GM23338 (cell line): ENCODE measurements around the gene MTPN. TPM values are rescaled to one million over a fixed set of nuclear protein-coding genes. Genes with fewer than 3 reads are reported as not detected.

Experiments used
- ATAC-seq: fragments of 200-7000 bp; cut with Tn5 transposase; 3 replicates; pipeline ENCODE4 v1.9.1; 2020
- DNase-seq: peaks from one replicate; pipeline ENCODE4 v3.0.0-alpha.2; 2015; ENCODE audit warnings: low spot score
- H2AFZ ChIP-seq: fragments of 200-600 bp; sonication (generic); 2 replicates; pipeline ENCODE4 v1.8.0; 2016; ENCODE audit warnings: antibody characterized with exemption, mild to moderate bottlenecking, moderate library complexity
- H3F3A ChIP-seq: fragments of 200-600 bp; sonication (generic); replicated peaks from 2 replicates; pipeline ENCODE4 v1.8.0; 2017; ENCODE audit warnings: antibody characterized with exemption, mixed run types, low read depth
- H3K27ac ChIP-seq: fragments of 200-600 bp; sonication (generic); 2 replicates; pipeline ENCODE4 v1.6.1; 2016; ENCODE audit warnings: low read depth
- H3K27me3 ChIP-seq: fragments of 200-600 bp; sonication (generic); 2 replicates; pipeline ENCODE4 v1.8.0; 2016; ENCODE audit warnings: mild to moderate bottlenecking, mixed run types, moderate library complexity; ENCODE audit not compliant: insufficient read depth
- H3K36me3 ChIP-seq: fragments of 200-600 bp; sonication (generic); 2 replicates; pipeline ENCODE4 v1.8.0; 2016; ENCODE audit warnings: mild to moderate bottlenecking; ENCODE audit not compliant: insufficient read depth
- H3K4me1 ChIP-seq: fragments of 200-600 bp; sonication (generic); 2 replicates; pipeline ENCODE4 v1.8.0; 2016; ENCODE audit warnings: mild to moderate bottlenecking, moderate library complexity; ENCODE audit not compliant: insufficient read depth
- H3K4me2 ChIP-seq: fragments of 200-600 bp; sonication (generic); 2 replicates; pipeline ENCODE4 v1.7.1; 2017; ENCODE audit warnings: mixed run types
- H3K4me3 ChIP-seq: fragments of 200-600 bp; sonication (generic); 2 replicates; pipeline ENCODE4 v1.6.1; 2016; ENCODE audit warnings: mixed run types
- H3K79me2 ChIP-seq: fragments of 200-600 bp; sonication (generic); replicated peaks from 2 replicates; pipeline ENCODE4 v1.8.0; 2017; ENCODE audit warnings: mild to moderate bottlenecking; ENCODE audit not compliant: insufficient read depth
- H3K9me2 ChIP-seq: fragments of 200-600 bp; sonication (generic); 2 replicates; pipeline ENCODE4 v1.8.0; 2017; ENCODE audit not compliant: insufficient read depth
- H4K20me1 ChIP-seq: fragments of 200-600 bp; sonication (generic); replicated peaks from 2 replicates; pipeline ENCODE4 v1.8.0; 2017; ENCODE audit warnings: mild to moderate bottlenecking; ENCODE audit not compliant: insufficient read depth
- H3K27ac Mint-ChIP-seq: 2 replicates; pipeline ENCODE4 v1.8.0; 2020; ENCODE audit warnings: inconsistent platforms, mild to moderate bottlenecking, moderate library complexity, mixed read lengths
- H3K27me3 Mint-ChIP-seq: 3 replicates; pipeline ENCODE4 v1.8.0; 2022; ENCODE audit warnings: low read depth, mild to moderate bottlenecking, moderate library complexity, mixed read lengths, inconsistent platforms; ENCODE audit not compliant: insufficient read depth, poor library complexity
- H3K36me3 Mint-ChIP-seq: 3 replicates; pipeline ENCODE4 v1.8.0; 2021; ENCODE audit warnings: low read depth, mild to moderate bottlenecking, inconsistent platforms, moderate library complexity, mixed read lengths
- H3K4me1 Mint-ChIP-seq: 3 replicates; pipeline ENCODE4 v1.8.0; 2020; ENCODE audit warnings: mild to moderate bottlenecking, inconsistent platforms, mixed read lengths
- H3K4me3 Mint-ChIP-seq: 3 replicates; pipeline ENCODE4 v1.8.0; 2021; ENCODE audit warnings: moderate library complexity, mild to moderate bottlenecking, inconsistent platforms, mixed read lengths
- H3K9me3 Mint-ChIP-seq: 3 replicates; pipeline ENCODE4 v1.8.0; 2020; ENCODE audit warnings: moderate library complexity, mild to moderate bottlenecking, inconsistent platforms, mixed read lengths
- EZH2 ChIP-seq: fragments of 200-600 bp; sonication (generic); IDR thresholded peaks from one replicate; pipeline ENCODE4 v1.8.0; 2017; ENCODE audit warnings: antibody characterized with exemption, mild to moderate bottlenecking, low read depth; ENCODE audit not compliant: unreplicated experiment
- EZH2phosphoT487 ChIP-seq: fragments of 200-600 bp; sonication (generic); IDR thresholded peaks from one replicate; pipeline ENCODE4 v1.8.1; 2018; ENCODE audit warnings: antibody characterized with exemption; ENCODE audit not compliant: unreplicated experiment
- JUNB ChIP-seq: IDR thresholded peaks from one replicate; pipeline ENCODE4 v1.6.1; 2016; ENCODE audit warnings: antibody characterized with exemption; ENCODE audit not compliant: unreplicated experiment
- STAT1 ChIP-seq: IDR thresholded peaks from one replicate; pipeline ENCODE4 v1.6.1; 2016; ENCODE audit warnings: antibody characterized with exemption; ENCODE audit not compliant: unreplicated experiment
- ZNF114 ChIP-seq: fragments of 250-450 bp; sonication (Bioruptor Pico); IDR thresholded peaks from 2 replicates; pipeline ENCODE4 v1.5.0; 2020; ENCODE audit warnings: mild to moderate bottlenecking, moderate library complexity
- ZNF331 ChIP-seq: fragments of 250-450 bp; sonication (Bioruptor Pico); IDR thresholded peaks from 2 replicates; pipeline ENCODE4 v1.5.0; 2020; ENCODE audit warnings: low read depth, mild to moderate bottlenecking, moderate library complexity
- polyA plus RNA-seq: library from polyadenylated mRNA; unstranded; fragments of >200 nt; fragmentation: Nextera tagmentation; extraction: Ambion mirVana; gene quantifications from 2 replicates; pipeline ENCODE4 v1.2.1, GENCODE V29; 2016
- total RNA-seq: library from RNA; depleted of rRNA; stranded (reverse); fragments of >200 nt; shearing (Covaris generic); gene quantifications from 2 replicates; pipeline ENCODE4 v1.2.3, GENCODE V29; 2014
- TF ChIP-seq, protein P1 (sequence below): IDR thresholded peaks from 2 replicates; pipeline ENCODE4 v1.6.1; 2016; ENCODE audit warnings: antibody characterized with exemption
- TF ChIP-seq, protein P2 (sequence below): fragments of 250-450 bp; sonication (Bioruptor Pico); IDR thresholded peaks from 2 replicates; pipeline ENCODE4 v1.5.0; 2020; ENCODE audit warnings: mild to moderate bottlenecking, moderate library complexity
- TF ChIP-seq, protein P3 (sequence below), 2 experiments: fragments of 200-600 bp in 1 of 2; sonication (generic) in 1 of 2; conservative IDR thresholded peaks; 2 replicates each; pipeline versions ENCODE4 v1.5.1 to v1.6.1; 2016 to 2017; ENCODE audit warnings: antibody characterized with exemption in 2 of 2, low read depth in 2 of 2, mild to moderate bottlenecking in 2 of 2, moderate library complexity in 1 of 2

MTPN gene
- total and polyA plus RNA-seq, 2 experiments from 2014 or later, result 87.7 to 90.3 TPM

DNA sequence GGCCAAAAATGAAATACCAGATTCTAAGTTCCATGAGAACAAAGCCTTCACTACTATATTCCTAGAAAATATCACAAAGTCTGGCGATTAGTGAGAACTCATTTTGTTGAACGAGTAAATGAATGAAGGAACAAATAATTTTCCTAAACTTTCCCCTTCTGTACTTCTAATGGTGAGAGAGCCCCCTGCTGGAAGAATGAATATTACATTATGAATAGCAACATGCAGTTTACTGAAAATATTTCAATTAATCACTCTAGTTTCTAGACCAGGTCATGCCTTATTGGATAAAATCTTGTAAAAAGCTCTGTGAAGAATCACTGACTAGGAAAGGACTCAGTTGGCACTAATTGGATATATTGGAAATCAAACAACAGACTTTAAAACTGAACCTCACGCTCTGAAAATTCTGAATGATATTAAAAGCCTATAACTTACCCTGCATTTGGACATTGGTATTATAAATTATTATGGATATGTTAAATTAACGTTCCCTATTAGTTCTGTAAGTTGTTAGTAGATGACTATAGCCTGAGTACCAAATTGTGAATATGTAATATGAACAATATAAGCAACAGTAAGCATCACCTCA lies 32.4 kb upstream of the MTPN start:
- Histone ChIP-seq H2AFZ (no peak overlapping the region), H3K27me3 (no peaks in the 10 kb centered on the region), H3K79me2 (no peaks in the 10 kb centered on the region), H3K4me1 (no peaks in the 10 kb centered on the region), H3K27ac (no peak overlapping the region), H3K36me3 (no peaks in the 10 kb centered on the region), H3K9me2 (no peaks in the 10 kb centered on the region), H3K4me3 (no peak overlapping the region), H3F3A (no peaks in the 10 kb centered on the region), H4K20me1 (no peaks in the 10 kb centered on the region), H3K4me2 (no peak overlapping the region)
- TF ChIP-seq, protein P1, sequence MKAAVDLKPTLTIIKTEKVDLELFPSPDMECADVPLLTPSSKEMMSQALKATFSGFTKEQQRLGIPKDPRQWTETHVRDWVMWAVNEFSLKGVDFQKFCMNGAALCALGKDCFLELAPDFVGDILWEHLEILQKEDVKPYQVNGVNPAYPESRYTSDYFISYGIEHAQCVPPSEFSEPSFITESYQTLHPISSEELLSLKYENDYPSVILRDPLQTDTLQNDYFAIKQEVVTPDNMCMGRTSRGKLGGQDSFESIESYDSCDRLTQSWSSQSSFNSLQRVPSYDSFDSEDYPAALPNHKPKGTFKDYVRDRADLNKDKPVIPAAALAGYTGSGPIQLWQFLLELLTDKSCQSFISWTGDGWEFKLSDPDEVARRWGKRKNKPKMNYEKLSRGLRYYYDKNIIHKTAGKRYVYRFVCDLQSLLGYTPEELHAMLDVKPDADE, result no peak
- TF ChIP-seq EZH2 (no peak), STAT1 (no peak), EZH2phosphoT487 (no peak), JUNB (no peak), ZNF331 (CRISPR knock-in tag) (no peak), ZNF114 (no peak)
- TF ChIP-seq, protein P2, sequence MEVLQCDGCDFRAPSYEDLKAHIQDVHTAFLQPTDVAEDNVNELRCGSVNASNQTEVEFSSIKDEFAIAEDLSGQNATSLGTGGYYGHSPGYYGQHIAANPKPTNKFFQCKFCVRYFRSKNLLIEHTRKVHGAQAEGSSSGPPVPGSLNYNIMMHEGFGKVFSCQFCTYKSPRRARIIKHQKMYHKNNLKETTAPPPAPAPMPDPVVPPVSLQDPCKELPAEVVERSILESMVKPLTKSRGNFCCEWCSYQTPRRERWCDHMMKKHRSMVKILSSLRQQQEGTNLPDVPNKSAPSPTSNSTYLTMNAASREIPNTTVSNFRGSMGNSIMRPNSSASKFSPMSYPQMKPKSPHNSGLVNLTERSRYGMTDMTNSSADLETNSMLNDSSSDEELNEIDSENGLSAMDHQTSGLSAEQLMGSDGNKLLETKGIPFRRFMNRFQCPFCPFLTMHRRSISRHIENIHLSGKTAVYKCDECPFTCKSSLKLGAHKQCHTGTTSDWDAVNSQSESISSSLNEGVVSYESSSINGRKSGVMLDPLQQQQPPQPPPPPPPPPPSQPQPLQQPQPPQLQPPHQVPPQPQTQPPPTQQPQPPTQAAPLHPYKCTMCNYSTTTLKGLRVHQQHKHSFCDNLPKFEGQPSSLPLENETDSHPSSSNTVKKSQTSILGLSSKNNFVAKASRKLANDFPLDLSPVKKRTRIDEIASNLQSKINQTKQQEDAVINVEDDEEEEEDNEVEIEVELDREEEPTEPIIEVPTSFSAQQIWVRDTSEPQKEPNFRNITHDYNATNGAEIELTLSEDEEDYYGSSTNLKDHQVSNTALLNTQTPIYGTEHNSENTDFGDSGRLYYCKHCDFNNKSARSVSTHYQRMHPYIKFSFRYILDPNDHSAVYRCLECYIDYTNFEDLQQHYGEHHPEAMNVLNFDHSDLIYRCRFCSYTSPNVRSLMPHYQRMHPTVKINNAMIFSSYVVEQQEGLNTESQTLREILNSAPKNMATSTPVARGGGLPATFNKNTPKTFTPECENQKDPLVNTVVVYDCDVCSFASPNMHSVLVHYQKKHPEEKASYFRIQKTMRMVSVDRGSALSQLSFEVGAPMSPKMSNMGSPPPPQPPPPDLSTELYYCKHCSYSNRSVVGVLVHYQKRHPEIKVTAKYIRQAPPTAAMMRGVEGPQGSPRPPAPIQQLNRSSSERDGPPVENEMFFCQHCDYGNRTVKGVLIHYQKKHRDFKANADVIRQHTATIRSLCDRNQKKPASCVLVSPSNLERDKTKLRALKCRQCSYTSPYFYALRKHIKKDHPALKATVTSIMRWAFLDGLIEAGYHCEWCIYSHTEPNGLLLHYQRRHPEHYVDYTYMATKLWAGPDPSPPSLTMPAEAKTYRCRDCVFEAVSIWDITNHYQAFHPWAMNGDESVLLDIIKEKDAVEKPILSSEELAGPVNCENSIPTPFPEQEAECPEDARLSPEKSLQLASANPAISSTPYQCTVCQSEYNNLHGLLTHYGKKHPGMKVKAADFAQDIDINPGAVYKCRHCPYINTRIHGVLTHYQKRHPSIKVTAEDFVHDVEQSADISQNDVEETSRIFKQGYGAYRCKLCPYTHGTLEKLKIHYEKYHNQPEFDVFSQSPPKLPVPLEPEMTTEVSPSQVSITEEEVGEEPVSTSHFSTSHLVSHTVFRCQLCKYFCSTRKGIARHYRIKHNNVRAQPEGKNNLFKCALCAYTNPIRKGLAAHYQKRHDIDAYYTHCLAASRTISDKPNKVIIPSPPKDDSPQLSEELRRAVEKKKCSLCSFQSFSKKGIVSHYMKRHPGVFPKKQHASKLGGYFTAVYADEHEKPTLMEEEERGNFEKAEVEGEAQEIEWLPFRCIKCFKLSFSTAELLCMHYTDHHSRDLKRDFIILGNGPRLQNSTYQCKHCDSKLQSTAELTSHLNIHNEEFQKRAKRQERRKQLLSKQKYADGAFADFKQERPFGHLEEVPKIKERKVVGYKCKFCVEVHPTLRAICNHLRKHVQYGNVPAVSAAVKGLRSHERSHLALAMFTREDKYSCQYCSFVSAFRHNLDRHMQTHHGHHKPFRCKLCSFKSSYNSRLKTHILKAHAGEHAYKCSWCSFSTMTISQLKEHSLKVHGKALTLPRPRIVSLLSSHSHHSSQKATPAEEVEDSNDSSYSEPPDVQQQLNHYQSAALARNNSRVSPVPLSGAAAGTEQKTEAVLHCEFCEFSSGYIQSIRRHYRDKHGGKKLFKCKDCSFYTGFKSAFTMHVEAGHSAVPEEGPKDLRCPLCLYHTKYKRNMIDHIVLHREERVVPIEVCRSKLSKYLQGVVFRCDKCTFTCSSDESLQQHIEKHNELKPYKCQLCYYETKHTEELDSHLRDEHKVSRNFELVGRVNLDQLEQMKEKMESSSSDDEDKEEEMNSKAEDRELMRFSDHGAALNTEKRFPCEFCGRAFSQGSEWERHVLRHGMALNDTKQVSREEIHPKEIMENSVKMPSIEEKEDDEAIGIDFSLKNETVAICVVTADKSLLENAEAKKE (CRISPR knock-in tag), result no peak
- TF ChIP-seq, protein P3, sequence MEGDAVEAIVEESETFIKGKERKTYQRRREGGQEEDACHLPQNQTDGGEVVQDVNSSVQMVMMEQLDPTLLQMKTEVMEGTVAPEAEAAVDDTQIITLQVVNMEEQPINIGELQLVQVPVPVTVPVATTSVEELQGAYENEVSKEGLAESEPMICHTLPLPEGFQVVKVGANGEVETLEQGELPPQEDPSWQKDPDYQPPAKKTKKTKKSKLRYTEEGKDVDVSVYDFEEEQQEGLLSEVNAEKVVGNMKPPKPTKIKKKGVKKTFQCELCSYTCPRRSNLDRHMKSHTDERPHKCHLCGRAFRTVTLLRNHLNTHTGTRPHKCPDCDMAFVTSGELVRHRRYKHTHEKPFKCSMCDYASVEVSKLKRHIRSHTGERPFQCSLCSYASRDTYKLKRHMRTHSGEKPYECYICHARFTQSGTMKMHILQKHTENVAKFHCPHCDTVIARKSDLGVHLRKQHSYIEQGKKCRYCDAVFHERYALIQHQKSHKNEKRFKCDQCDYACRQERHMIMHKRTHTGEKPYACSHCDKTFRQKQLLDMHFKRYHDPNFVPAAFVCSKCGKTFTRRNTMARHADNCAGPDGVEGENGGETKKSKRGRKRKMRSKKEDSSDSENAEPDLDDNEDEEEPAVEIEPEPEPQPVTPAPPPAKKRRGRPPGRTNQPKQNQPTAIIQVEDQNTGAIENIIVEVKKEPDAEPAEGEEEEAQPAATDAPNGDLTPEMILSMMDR (conservative IDR thresholded peaks at IDR 0.05; ENCODE audit: low read depth in 2 of 2), result peak in 1 of 2 experiments; percentile 87
- H3K4me1 Mint-ChIP-seq, result no peaks in the 10 kb centered on the region
- ATAC-seq (no peak), DNase-seq (peak; percentile 82)
- H3K27me3 Mint-ChIP-seq, result no peaks in the 10 kb centered on the region
- no peaks in the 10 kb centered on the region for H3K36me3 Mint-ChIP-seq
- H3K27ac Mint-ChIP-seq, result no peak overlapping the region
- no peak overlapping the region for H3K4me3 Mint-ChIP-seq
- H3K9me3 Mint-ChIP-seq, result peaks cover 3% of the 10 kb centered on the region; the same call in 1 of the 3 replicates
